Measurements from ENCODE around the gene FHOD1. TPM values are rescaled to one million over a fixed set of nuclear protein-coding genes. Genes with fewer than 3 reads are reported as not detected.

Gene FHOD1
- total RNA-seq, 2 experiments from 2014 or later: 16.5 to 55.0 TPM

DNA sequence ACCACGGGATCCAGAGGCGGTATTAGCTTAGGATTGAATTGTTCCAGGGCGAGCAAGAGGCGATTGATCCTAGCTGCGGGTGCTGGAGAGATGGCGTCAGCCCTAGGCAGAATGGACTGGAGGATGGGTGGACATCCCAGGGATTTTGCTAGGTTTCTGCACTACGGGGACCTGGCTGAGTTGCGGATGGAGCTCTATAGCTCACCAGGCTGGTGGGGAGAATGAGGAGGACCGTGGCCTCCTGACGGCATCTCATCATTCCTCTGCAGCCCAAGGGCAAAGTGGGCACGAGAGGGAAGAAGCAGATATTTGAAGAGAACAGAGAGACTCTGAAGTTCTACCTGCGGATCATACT, 19.7 kb downstream of the FHOD1 start:
- peak overlapping the region; percentile 95 for H3K4me3 ChIP-seq (ENCODE audit: low read depth, low read length, poor library complexity, severe bottlenecking)
- H3K9me2 ChIP-seq (ENCODE audit: insufficient read depth, low read length): no peaks in the 10 kb centered on the region
- ChIA-PET CTCF (ENCODE audit: unreplicated experiment) (interaction anchor here (0.6 to 1.8 kb wide), 6 partner anchors 9 to 314 kb away, joined by 3 to 7 read pairs (median 4); partner anchors contain the start of gene FHOD1), POLR2A (interaction anchor here (0.6 to 1.8 kb wide), 9 partner anchors 9 to 191 kb away, joined by 3 to 11 read pairs (median 5); partner anchors contain the start of gene FHOD1)
- peaks cover 44% of the 10 kb centered on the region for H3K36me3 ChIP-seq (ENCODE audit: insufficient read depth, low read length)
- BruUV-seq (replicated peaks): no TSS peak
- peak overlapping the region; percentile 53; the same call in 1 of the 2 replicates for H2AFZ ChIP-seq (ENCODE audit: low read length)
- H3K4me2 ChIP-seq (ENCODE audit: low read length): peak overlapping the region; percentile 90
- H3K9me3 ChIP-seq (ENCODE audit: low read length): no peaks in the 10 kb centered on the region
- no peaks in the 10 kb centered on the region for H4K20me1 ChIP-seq (ENCODE audit: insufficient read depth, low read length)
- peaks cover 18% of the 10 kb centered on the region for H3K4me1 ChIP-seq (ENCODE audit: insufficient read depth, low read length, poor library complexity, severe bottlenecking)
- DNase-seq (ENCODE audit: low spot score): no peak
- peaks cover 13% of the 10 kb centered on the region for H3K79me2 ChIP-seq (ENCODE audit: insufficient read depth, low read depth, low read length)
- intact Hi-C loops (cut with micrococcal nuclease; ENCODE audit: unreplicated experiment): loop anchor here (1.0 to 5.0 kb wide), 3 partner anchors 20 to 210 kb away; partner anchors contain the start of genes E2F4 and FHOD1
- H3K27ac ChIP-seq (ENCODE audit: low read depth, low read length, poor library complexity, severe bottlenecking): peak overlapping the region; percentile 19
- TF ChIP-seq, protein P1, sequence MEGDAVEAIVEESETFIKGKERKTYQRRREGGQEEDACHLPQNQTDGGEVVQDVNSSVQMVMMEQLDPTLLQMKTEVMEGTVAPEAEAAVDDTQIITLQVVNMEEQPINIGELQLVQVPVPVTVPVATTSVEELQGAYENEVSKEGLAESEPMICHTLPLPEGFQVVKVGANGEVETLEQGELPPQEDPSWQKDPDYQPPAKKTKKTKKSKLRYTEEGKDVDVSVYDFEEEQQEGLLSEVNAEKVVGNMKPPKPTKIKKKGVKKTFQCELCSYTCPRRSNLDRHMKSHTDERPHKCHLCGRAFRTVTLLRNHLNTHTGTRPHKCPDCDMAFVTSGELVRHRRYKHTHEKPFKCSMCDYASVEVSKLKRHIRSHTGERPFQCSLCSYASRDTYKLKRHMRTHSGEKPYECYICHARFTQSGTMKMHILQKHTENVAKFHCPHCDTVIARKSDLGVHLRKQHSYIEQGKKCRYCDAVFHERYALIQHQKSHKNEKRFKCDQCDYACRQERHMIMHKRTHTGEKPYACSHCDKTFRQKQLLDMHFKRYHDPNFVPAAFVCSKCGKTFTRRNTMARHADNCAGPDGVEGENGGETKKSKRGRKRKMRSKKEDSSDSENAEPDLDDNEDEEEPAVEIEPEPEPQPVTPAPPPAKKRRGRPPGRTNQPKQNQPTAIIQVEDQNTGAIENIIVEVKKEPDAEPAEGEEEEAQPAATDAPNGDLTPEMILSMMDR (conservative IDR thresholded peaks at IDR 0.05; ENCODE audit: low read length): no peak
- no peak for TF ChIP-seq EZH2phosphoT487 (IDR thresholded peaks at IDR 0.05; ENCODE audit: borderline replicate concordance, low read depth, low read length)

DNA sequence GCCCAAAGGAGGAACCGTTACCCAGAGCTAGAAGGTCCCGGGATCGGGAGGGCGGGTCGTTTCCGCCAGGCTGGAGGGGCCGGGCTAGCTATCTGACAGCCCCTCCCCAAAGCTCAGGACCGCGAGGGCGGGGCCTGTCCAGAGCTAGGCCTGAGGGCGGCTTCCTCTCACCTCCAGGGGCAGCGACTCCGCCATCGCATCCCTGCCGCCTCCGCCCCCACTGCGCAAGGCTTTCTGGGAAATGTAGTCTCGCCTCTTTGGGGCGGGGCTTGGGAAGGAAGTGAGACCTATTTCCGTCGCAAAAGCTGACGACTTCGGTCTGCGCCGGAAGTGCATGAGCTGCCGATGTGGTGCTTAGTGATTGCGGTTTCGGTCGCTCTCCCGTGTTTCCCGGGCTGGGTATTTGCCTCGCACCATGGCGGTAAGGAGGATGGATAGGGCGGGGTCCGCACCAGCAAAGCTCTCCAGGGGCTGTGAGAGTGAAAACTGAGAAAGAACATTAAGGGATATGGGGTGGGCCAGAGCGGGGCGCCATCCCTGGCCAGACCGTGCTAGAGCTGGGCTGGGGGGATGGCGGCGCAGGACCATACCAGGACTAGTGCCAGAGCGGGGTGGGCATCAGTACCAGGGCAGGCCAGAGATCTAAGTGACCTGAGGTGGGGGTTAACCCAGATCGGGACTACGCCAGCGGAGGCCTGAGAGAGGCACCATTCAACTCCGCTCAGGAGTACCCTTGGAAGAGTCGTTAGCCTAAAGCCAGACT, 20.3 kb downstream of the FHOD1 start, which contains the start of gene TMEM208:
TMEM208 (plus strand) TSS at position 327 of the 763 bp plus-strand sequence; CDS start at position 416, 89 bp downstream.
- ChIA-PET POLR2A (interaction anchor here (0.6 to 2.3 kb wide), 16 partner anchors 9 to 356 kb away, joined by 3 to 11 read pairs (median 4); partner anchors contain the start of gene SLC9A5), CTCF (ENCODE audit: unreplicated experiment) (interaction anchor here (0.5 to 1.8 kb wide), 10 partner anchors 9 to 445 kb away, joined by 3 to 7 read pairs (median 4); partner anchors contain the start of gene FHOD1)
- BruUV-seq (replicated peaks): no TSS peak
- Histone ChIP-seq H3K4me3 (ENCODE audit: low read depth, low read length, poor library complexity, severe bottlenecking) (peak within 1 kb of the TSS; percentile 95), H3K36me3 (ENCODE audit: insufficient read depth, low read length) (peaks cover 40% of the 10 kb centered on the region), H4K20me1 (ENCODE audit: insufficient read depth, low read length) (no peaks in the 10 kb centered on the region), H3K9me2 (ENCODE audit: insufficient read depth, low read length) (no peaks in the 10 kb centered on the region), H3K4me1 (ENCODE audit: insufficient read depth, low read length, poor library complexity, severe bottlenecking) (peaks cover 18% of the 10 kb centered on the region), H2AFZ (ENCODE audit: low read length) (peak within 1 kb of the TSS; percentile 76; the same call in 1 of the 2 replicates), H3K4me2 (ENCODE audit: low read length) (peak within 1 kb of the TSS; percentile 95), H3K79me2 (ENCODE audit: insufficient read depth, low read depth, low read length) (peaks cover 13% of the 10 kb centered on the region), H3K27ac (ENCODE audit: low read depth, low read length, poor library complexity, severe bottlenecking) (peak within 1 kb of the TSS; percentile 19), H3K9me3 (ENCODE audit: low read length) (no peaks in the 10 kb centered on the region)
- TF ChIP-seq, protein P1 (conservative IDR thresholded peaks at IDR 0.05; ENCODE audit: low read length): peak; percentile 71
- no peak for TF ChIP-seq EZH2phosphoT487 (IDR thresholded peaks at IDR 0.05; ENCODE audit: borderline replicate concordance, low read depth, low read length)
- intact Hi-C loops (cut with micrococcal nuclease; ENCODE audit: unreplicated experiment): loop anchor here (1.0 to 5.0 kb wide), 3 partner anchors 20 to 210 kb away; partner anchors contain the start of genes E2F4 and FHOD1
- peak; percentile 98 for DNase-seq (ENCODE audit: low spot score)

Data from OCI-LY7 (cell line).